Thoracic aorta (tissue), 2 donors: Measurements from ENCODE around the gene APOBEC3C. TPM values are rescaled to one million over a fixed set of nuclear protein-coding genes. Genes with fewer than 3 reads are reported as not detected.
"Not testable (repeated sequence)": the region's sequence is repeated elsewhere in the genome, so short reads cannot be mapped to it uniquely, and the experiment has no call there.

Experiments used
- ATAC-seq: fragments of 150-250 bp; one replicate; pipeline ENCODE4 v1.8.0; 2017; ENCODE audit warnings: low read depth; ENCODE audit not compliant: insufficient number of reproducible peaks, low FRiP score
- DNase-seq: peaks from one replicate; pipeline ENCODE4 v3.0.0-alpha.2; 2020; ENCODE audit warnings: low spot score
- H3K27ac ChIP-seq, 2 donors: fragments of 200-600 bp; sonication (generic); 1 replicate in 1 of 2; 2 replicates in 1 of 2; pipeline ENCODE4 v1.5.1; 2016; ENCODE audit warnings: mild to moderate bottlenecking in 2 of 2, moderate library complexity in 2 of 2
- H3K27me3 ChIP-seq: fragments of 200-600 bp; sonication (generic); replicated peaks from 2 replicates; pipeline ENCODE4 v1.6.0; 2016; ENCODE audit warnings: mild to moderate bottlenecking; ENCODE audit not compliant: insufficient read depth
- H3K36me3 ChIP-seq: fragments of 200-600 bp; sonication (generic); one replicate; pipeline ENCODE4 v1.5.1; 2016
- H3K4me1 ChIP-seq, 2 donors: fragments of 200-600 bp; sonication (generic); 1 replicate in 1 of 2; 2 replicates in 1 of 2; pipeline versions ENCODE4 v1.5.1 to v1.6.0; 2016; ENCODE audit warnings: low read depth in 2 of 2, mild to moderate bottlenecking in 1 of 2; ENCODE audit not compliant: control insufficient read depth in 1 of 2
- H3K4me3 ChIP-seq: fragments of 200-600 bp; sonication (generic); 2 replicates; pipeline ENCODE4 v1.5.1; 2016; ENCODE audit warnings: mild to moderate bottlenecking
- H3K9me3 ChIP-seq: fragments of 200-600 bp; sonication (generic); 2 replicates; pipeline ENCODE4 v1.5.1; 2016
- CTCF ChIP-seq: fragments of 200-600 bp; sonication (generic); IDR thresholded peaks from one replicate; pipeline ENCODE4 v1.5.1; 2019; ENCODE audit warnings: antibody characterized with exemption
- total RNA-seq, 2 donors: library from RNA; depleted of rRNA; stranded (reverse); fragments of >200 nt; gene quantifications; one replicate each; pipeline versions ENCODE4 v1.1.0 to v1.2.3, GENCODE V29; 2016

Gene APOBEC3C
- total RNA-seq, 2 donors from 2014 or later = 5.5 to 22.3 TPM

- ATAC-seq (no peak), DNase-seq (no peak)
- no peaks in the 10 kb centered on the region for H3K9me3 ChIP-seq
- TF ChIP-seq CTCF = no peak
- no peaks in the 10 kb centered on the region for H3K36me3 ChIP-seq
- no peaks in the 10 kb centered on the region for H3K27me3 ChIP-seq
- peaks cover 2% of the 10 kb centered on the region in 2 donors for H3K4me1 ChIP-seq
- no peak overlapping the region for H3K27ac ChIP-seq
- H3K4me3 ChIP-seq = no peak overlapping the region
These were observed 12.6 kb downstream of the APOBEC3C start for GRCh38 chr22:39026509-39027150.

GRCh38 chr22:39027717-39028116 lies 13.7 kb downstream of the APOBEC3C start:
- Histone ChIP-seq H3K27ac (no peak overlapping the region), H3K9me3 (no peaks in the 10 kb centered on the region), H3K4me3 (no peak overlapping the region), H3K27me3 (no peaks in the 10 kb centered on the region), H3K36me3 (no peaks in the 10 kb centered on the region), H3K4me1 (no peaks in the 10 kb centered on the region)
- TF ChIP-seq CTCF = no peak
- ATAC-seq (no peak), DNase-seq (no peak)

GRCh38 chr22:39028281-39028680 lies 14.2 kb downstream of the APOBEC3C start:
- Histone ChIP-seq H3K4me3 (no peak overlapping the region), H3K9me3 (no peaks in the 10 kb centered on the region), H3K36me3 (no peaks in the 10 kb centered on the region), H3K27me3 (no peaks in the 10 kb centered on the region), H3K27ac (no peak overlapping the region), H3K4me1 (no peaks in the 10 kb centered on the region)
- no peak for ATAC-seq
- DNase-seq = no peak
- TF ChIP-seq CTCF = no peak

GRCh38 chr22:39029227-39029626 lies 15.2 kb downstream of the APOBEC3C start:
- H3K9me3 ChIP-seq = no peaks in the 10 kb centered on the region

GRCh38 chr22:39030705-39031104 lies 16.6 kb downstream of the APOBEC3C start:
- DNase-seq = no peak
- no peak for TF ChIP-seq CTCF
- Histone ChIP-seq H3K36me3 (no peaks in the 10 kb centered on the region), H3K27ac (no peak overlapping the region), H3K27me3 (no peaks in the 10 kb centered on the region), H3K4me3 (no peak overlapping the region), H3K9me3 (no peaks in the 10 kb centered on the region), H3K4me1 (no peaks in the 10 kb centered on the region)
- ATAC-seq = no peak

More at GRCh38 chr22:39029227-39029626, 15.2 kb downstream of the APOBEC3C start:
- TF ChIP-seq CTCF = no peak
- Histone ChIP-seq H3K4me1 (no peaks in the 10 kb centered on the region), H3K27me3 (no peaks in the 10 kb centered on the region), H3K36me3 (no peaks in the 10 kb centered on the region), H3K27ac (no peak overlapping the region), H3K4me3 (no peak overlapping the region)
- no peak for DNase-seq
- no peak for ATAC-seq

GRCh38 chr22:39031434-39032295 lies 17.6 kb downstream of the APOBEC3C start:
- H3K4me3 ChIP-seq, H3K36me3 ChIP-seq, H3K4me1 ChIP-seq, DNase-seq, H3K27me3 ChIP-seq, H3K27ac ChIP-seq, H3K9me3 ChIP-seq, ATAC-seq: not testable (repeated sequence)

- not testable (repeated sequence) for H3K27ac ChIP-seq, H3K4me1 ChIP-seq, H3K27me3 ChIP-seq, H3K36me3 ChIP-seq, ATAC-seq, DNase-seq, H3K4me3 ChIP-seq, H3K9me3 ChIP-seq
These were observed 23.0 kb downstream of the APOBEC3C start for GRCh38 chr22:39037071-39037470.
